Nephron progenitor cell (in vitro differentiated cells): Measurements from ENCODE around the gene ATP8B3.

Experiments used
- DNase-seq: peaks from one replicate; pipeline ENCODE4 v3.0.0; 2021
- H3K27ac Mint-ChIP-seq: 2 replicates; pipeline ENCODE4 v1.8.0; 2021; ENCODE audit warnings: mild to moderate bottlenecking, moderate library complexity, mixed read lengths
- H3K27me3 Mint-ChIP-seq: 2 replicates; pipeline ENCODE4 v1.8.0; 2021; ENCODE audit warnings: mild to moderate bottlenecking, low read depth, mixed read lengths; ENCODE audit not compliant: poor library complexity
- H3K36me3 Mint-ChIP-seq: 2 replicates; pipeline ENCODE4 v1.8.0; 2021; ENCODE audit warnings: low read depth, mixed read lengths
- H3K4me1 Mint-ChIP-seq: 2 replicates; pipeline ENCODE4 v1.8.0; 2021; ENCODE audit warnings: mixed read lengths
- H3K4me3 Mint-ChIP-seq: 2 replicates; pipeline ENCODE4 v1.8.0; 2021; ENCODE audit warnings: mild to moderate bottlenecking, moderate library complexity, mixed read lengths
- H3K9me3 Mint-ChIP-seq: 2 replicates; pipeline ENCODE4 v1.8.0; 2021; ENCODE audit warnings: mild to moderate bottlenecking, moderate library complexity, mixed read lengths
- TF ChIP-seq, protein P1 (sequence below): fragments of 200-600 bp; sonication (generic); IDR thresholded peaks from 2 replicates; pipeline ENCODE4 v1.5.0; 2021; ENCODE audit warnings: antibody characterized with exemption

Gene ATP8B3

DNA sequence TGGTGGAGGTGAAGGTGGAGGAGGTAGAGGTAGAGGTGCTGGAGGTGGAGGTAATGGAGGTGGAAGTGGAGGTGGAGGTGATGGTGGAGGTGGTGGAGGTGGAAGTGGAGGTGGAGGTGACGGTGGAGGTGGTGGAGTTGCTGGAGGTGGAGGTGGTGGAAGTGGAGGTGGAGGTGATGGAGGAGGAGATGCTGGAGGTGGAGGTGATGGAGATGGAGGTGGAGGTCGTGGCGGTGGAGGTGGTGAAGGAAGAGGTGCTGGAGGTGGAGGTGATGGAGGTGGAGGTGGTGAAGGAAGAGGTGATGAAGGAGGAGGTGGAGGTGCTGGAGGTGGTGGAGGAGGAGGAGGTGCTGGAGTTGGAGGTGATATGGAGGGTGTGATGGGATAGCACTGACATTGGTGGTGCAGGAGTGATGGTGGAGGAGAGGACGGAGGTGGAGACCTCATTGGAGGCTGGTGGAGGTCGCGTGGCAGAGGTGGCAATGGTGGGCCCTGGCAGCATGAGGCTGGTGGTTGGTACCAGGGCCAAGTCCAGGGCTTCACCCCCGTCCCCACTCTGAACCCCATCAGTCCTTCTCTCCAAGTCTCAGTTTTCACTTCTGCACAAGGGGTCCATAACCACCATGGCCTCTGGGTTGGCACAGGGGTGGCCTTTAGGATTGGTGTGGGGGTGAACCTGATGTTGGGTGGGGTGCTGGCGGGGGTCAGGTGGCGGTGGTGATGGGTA, 43.0 kb downstream of the ATP8B3 start:
- H3K27ac Mint-ChIP-seq: no peak overlapping the region
- H3K27me3 Mint-ChIP-seq: peaks cover 99% of the 10 kb centered on the region
- no peak for DNase-seq
- TF ChIP-seq, protein P1, sequence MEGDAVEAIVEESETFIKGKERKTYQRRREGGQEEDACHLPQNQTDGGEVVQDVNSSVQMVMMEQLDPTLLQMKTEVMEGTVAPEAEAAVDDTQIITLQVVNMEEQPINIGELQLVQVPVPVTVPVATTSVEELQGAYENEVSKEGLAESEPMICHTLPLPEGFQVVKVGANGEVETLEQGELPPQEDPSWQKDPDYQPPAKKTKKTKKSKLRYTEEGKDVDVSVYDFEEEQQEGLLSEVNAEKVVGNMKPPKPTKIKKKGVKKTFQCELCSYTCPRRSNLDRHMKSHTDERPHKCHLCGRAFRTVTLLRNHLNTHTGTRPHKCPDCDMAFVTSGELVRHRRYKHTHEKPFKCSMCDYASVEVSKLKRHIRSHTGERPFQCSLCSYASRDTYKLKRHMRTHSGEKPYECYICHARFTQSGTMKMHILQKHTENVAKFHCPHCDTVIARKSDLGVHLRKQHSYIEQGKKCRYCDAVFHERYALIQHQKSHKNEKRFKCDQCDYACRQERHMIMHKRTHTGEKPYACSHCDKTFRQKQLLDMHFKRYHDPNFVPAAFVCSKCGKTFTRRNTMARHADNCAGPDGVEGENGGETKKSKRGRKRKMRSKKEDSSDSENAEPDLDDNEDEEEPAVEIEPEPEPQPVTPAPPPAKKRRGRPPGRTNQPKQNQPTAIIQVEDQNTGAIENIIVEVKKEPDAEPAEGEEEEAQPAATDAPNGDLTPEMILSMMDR: no peak
- peaks cover 10% of the 10 kb centered on the region for H3K36me3 Mint-ChIP-seq
- H3K9me3 Mint-ChIP-seq: peaks cover 48% of the 10 kb centered on the region
- H3K4me3 Mint-ChIP-seq: no peak overlapping the region
- H3K4me1 Mint-ChIP-seq: no peaks in the 10 kb centered on the region

DNA sequence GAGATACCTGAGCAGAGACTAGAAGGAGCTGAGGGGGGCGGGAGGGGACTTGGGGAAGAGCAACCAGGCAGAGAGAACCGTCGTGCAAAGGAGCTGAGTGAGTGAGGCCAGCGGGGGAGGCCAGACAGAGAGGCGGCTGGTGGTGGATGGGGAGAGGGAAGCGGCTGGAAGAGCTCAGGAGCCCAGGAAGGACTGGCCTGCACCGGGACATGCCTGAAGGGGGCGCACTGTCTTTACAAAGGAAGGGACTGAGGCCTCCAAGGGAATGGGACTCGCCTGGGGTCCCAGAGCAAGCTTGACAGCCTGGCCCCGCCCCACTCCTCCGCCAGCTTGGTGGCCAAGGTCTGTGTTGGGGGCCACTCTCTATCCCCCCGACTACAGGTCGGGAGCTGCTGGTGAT, 43.8 kb downstream of the ATP8B3 start:
- Mint-ChIP-seq H3K27ac (no peak overlapping the region), H3K27me3 (peaks cover 99% of the 10 kb centered on the region), H3K4me3 (no peak overlapping the region), H3K4me1 (no peaks in the 10 kb centered on the region), H3K36me3 (peaks cover 10% of the 10 kb centered on the region), H3K9me3 (peaks cover 45% of the 10 kb centered on the region)
- TF ChIP-seq, protein P1: peak; percentile 33
- peak; percentile 73 for DNase-seq

DNA sequence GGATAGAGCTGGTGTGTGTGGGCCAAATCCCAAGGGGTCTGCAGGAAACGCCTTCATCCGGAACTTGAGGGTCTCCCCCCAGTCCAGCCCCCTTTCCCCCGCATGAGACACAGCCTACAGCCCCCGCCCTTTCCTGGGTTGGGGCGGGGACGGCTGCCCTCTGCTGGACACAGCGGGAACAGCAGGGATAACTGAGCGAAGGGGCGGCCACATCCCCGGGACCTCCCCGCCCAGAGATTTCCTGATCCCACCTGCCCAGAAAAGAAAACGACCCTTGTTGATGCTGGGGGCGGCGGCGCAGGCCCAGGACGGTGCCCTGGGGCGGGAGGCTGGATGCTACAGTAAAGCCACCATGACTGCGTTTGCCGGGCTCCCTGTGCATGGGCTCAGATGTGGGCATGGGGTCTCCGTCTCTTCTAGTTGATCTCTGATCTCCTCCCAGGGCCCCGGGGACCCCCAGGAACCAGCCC, 44.6 kb downstream of the ATP8B3 start:
- no peaks in the 10 kb centered on the region for H3K4me1 Mint-ChIP-seq
- H3K4me3 Mint-ChIP-seq: no peak overlapping the region
- DNase-seq: peak; percentile 84
- TF ChIP-seq, protein P1: peak; percentile 94
- no peak overlapping the region for H3K27ac Mint-ChIP-seq
- peaks cover 38% of the 10 kb centered on the region for H3K9me3 Mint-ChIP-seq
- H3K27me3 Mint-ChIP-seq: peaks cover 99% of the 10 kb centered on the region
- peaks cover 10% of the 10 kb centered on the region for H3K36me3 Mint-ChIP-seq

DNA sequence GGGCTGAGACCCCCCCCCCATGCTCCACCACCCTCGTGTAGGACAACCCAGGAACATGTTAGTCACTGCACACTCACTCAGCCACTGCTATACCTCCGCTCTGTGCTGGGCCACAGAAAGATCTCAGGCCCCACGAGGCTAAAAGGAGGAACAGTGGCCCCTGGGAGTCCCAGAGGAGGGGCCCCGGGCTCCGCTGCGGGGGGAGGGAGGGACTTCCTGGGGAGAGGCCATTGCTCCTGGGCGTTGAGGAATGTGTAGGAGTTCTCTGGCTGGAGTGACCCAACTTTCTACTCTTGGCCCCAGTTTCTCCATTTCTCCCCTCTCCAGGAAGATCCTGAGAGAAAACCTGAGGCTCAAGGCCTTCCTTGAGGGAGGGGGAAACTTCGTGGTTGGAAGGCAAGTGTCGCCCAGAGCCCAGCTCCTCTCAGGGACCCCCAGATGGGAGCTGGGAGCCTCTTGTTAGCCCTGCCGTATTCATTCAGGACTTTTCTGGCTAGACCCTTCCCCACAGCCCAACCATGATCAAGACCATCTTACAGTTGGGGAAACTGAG, 45.2 kb downstream of the ATP8B3 start:
- peaks cover 99% of the 10 kb centered on the region for H3K27me3 Mint-ChIP-seq
- no peak overlapping the region for H3K4me3 Mint-ChIP-seq
- TF ChIP-seq, protein P1: no peak
- DNase-seq: no peak
- no peaks in the 10 kb centered on the region for H3K4me1 Mint-ChIP-seq
- peaks cover 10% of the 10 kb centered on the region for H3K36me3 Mint-ChIP-seq
- peaks cover 32% of the 10 kb centered on the region for H3K9me3 Mint-ChIP-seq
- no peak overlapping the region for H3K27ac Mint-ChIP-seq

DNA sequence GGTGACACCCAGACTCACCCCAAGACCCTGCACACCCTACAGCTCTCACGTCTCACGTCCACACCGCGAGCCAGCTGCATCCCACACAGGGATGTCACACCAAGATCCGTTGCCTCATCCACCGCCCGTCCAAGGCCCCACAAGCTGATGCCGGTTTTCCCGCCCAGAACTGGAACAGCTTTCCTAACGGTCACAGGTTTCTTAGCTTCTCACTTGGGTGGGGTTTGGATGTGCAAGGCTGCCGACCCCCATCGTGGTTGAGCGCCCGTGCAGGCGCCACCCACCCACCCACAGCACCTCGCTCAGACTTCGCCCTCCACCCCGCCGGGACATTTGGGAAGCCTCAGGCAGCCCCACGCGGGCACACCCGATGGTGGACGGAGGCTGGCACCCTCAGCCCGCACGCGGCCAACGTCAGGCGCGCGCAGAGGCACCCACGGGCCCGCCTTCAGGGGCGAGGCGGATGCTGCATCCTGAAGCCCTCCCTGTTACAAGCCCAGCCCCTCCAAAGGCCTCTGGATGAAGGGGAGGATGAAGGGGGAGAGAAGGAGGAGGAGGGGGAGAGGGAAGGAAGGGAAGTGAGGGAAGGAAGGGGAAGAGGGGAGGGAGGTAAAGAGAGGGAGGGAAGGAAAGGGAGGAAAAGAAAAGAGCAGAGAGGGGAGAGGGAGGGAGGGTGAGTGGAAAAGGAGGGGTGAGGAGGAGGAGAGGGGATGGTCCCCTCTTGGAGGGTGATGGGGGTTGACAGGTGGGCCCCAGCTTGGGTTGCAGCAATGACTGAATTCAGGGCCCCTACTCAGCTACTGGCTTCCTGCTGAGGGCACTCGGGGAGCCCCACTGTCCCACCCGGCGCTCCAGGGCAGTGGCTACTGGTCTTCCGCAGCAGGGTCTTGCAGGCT, 45.9 kb downstream of the ATP8B3 start:
- TF ChIP-seq, protein P1: no peak
- H3K36me3 Mint-ChIP-seq: peaks cover 9% of the 10 kb centered on the region
- H3K4me3 Mint-ChIP-seq: no peak overlapping the region
- H3K4me1 Mint-ChIP-seq: no peaks in the 10 kb centered on the region
- peaks cover 100% of the 10 kb centered on the region for H3K27me3 Mint-ChIP-seq
- no peak overlapping the region for H3K27ac Mint-ChIP-seq
- H3K9me3 Mint-ChIP-seq: peaks cover 27% of the 10 kb centered on the region
- DNase-seq: no peak
